Tibial nerve (tissue), 4 donors: ENCODE data around the gene BLOC1S1.

Source experiments
- EP300 ChIP-seq, 2 donors: sonication (generic); formaldehyde crosslinking; IDR thresholded peaks; one replicate each; pipeline ENCODE4 v1.6.1; 2017; ENCODE audit warnings: antibody characterized with exemption in 2 of 2, mild to moderate bottlenecking in 1 of 2
- POLR2A ChIP-seq, 2 donors: fragments of 450-650 bp; IDR thresholded peaks; one replicate each; pipeline ENCODE4 v1.6.1; 2017; ENCODE audit warnings: antibody characterized with exemption in 2 of 2, mild to moderate bottlenecking in 2 of 2, moderate library complexity in 2 of 2
- TF ChIP-seq, protein P1 (sequence below), 5 experiments: fragments of 200-600 bp in 3 of 5; fragments of 450-650 bp in 2 of 5; sonication (generic) in 3 of 5; IDR thresholded peaks; one replicate each; pipeline ENCODE4 v1.5.1; 2016 to 2019; ENCODE audit warnings: antibody characterized with exemption in 5 of 5, mild to moderate bottlenecking in 3 of 5, moderate library complexity in 2 of 5

DNA sequence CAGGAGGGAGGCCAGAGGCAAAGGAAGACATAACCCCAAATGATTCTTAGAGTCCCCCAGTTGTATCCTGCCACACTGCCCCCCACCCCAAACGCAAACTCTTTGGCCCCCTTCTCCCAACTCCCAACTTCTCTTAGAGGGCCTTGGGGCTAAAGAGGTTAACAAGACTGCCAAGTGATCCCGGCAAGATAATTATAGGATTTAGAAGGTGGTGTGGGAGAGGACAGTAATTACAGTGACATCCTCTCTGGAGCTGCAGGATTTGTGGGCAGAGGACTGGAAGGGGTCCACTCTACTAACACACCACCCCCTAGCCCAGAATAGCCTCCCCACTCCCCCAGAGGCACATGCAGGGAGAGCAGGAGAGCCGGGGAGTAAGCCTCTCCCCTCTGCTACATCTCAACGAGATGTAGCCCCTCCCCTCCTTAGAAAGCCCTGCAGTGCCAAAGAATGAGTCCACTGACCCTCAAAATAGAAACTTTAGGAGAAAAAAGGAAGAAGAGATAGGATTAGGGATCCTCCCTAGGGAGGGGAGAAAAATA, 21.8 kb downstream of the BLOC1S1 start:
- TF ChIP-seq POLR2A (IDR thresholded peaks at IDR 0.05) (no peak), EP300 (IDR thresholded peaks at IDR 0.05) (no peak)
- TF ChIP-seq, protein P1, sequence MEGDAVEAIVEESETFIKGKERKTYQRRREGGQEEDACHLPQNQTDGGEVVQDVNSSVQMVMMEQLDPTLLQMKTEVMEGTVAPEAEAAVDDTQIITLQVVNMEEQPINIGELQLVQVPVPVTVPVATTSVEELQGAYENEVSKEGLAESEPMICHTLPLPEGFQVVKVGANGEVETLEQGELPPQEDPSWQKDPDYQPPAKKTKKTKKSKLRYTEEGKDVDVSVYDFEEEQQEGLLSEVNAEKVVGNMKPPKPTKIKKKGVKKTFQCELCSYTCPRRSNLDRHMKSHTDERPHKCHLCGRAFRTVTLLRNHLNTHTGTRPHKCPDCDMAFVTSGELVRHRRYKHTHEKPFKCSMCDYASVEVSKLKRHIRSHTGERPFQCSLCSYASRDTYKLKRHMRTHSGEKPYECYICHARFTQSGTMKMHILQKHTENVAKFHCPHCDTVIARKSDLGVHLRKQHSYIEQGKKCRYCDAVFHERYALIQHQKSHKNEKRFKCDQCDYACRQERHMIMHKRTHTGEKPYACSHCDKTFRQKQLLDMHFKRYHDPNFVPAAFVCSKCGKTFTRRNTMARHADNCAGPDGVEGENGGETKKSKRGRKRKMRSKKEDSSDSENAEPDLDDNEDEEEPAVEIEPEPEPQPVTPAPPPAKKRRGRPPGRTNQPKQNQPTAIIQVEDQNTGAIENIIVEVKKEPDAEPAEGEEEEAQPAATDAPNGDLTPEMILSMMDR (IDR thresholded peaks at IDR 0.05) = no peak
